Calu3 (cell line): ENCODE data around the gene EHMT1. TPM values are rescaled to one million over a fixed set of nuclear protein-coding genes. Genes with fewer than 3 reads are reported as not detected.

ENCODE experiments used
- BruUV-seq: library from RNA; stranded (reverse); fragments of 400-500 nt; replicated peaks from 2 replicates; lab custom pipeline; 2021; lab: Mats Ljungman, UMichigan
- CTCF ChIA-PET: fragments of 300-600 bp; sonication (Branson Sonifier 250); formaldehyde crosslinking; loops from one replicate; lab custom pipeline; 2022; ENCODE audit warnings: antibody characterized with exemption; lab: Charles Lee
- DNase-seq: peaks from one replicate; pipeline ENCODE4 v3.0.0; 2022
- H3K27ac Mint-ChIP-seq: one replicate; pipeline ENCODE4 v1.8.0; 2022; ENCODE audit warnings: mixed read lengths; ENCODE audit not compliant: unreplicated experiment
- H3K27me3 Mint-ChIP-seq: one replicate; pipeline ENCODE4 v1.8.0; 2022; ENCODE audit warnings: mixed read lengths; ENCODE audit not compliant: unreplicated experiment
- H3K36me3 Mint-ChIP-seq: one replicate; pipeline ENCODE4 v1.8.0; 2022; ENCODE audit warnings: mild to moderate bottlenecking, moderate library complexity, mixed read lengths; ENCODE audit not compliant: insufficient read depth, unreplicated experiment
- H3K4me1 Mint-ChIP-seq: one replicate; pipeline ENCODE4 v1.8.0; 2022; ENCODE audit warnings: mild to moderate bottlenecking, low read depth, mixed read lengths; ENCODE audit not compliant: unreplicated experiment
- H3K4me3 Mint-ChIP-seq: one replicate; pipeline ENCODE4 v1.8.0; 2022; ENCODE audit warnings: mild to moderate bottlenecking, low read depth, moderate library complexity, mixed read lengths; ENCODE audit not compliant: unreplicated experiment
- H3K9me3 Mint-ChIP-seq: one replicate; pipeline ENCODE4 v1.8.0; 2022; ENCODE audit warnings: low read depth, mixed read lengths; ENCODE audit not compliant: unreplicated experiment
- intact Hi-C: fragments of 100-400 bp; cut with micrococcal nuclease; formaldehyde crosslinking; loops from one replicate; pipeline ENCODE4 v1.10.0; 2022; ENCODE audit not compliant: unreplicated experiment
- total RNA-seq: library from RNA; stranded (reverse); gene quantifications from 2 replicates; pipeline ENCODE4 v1.2.3, GENCODE V29; 2022
- TF ChIP-seq, protein P1 (sequence below): fragments of 200-600 bp; IDR thresholded peaks from one replicate; pipeline ENCODE4 v1.8.0; 2022; ENCODE audit warnings: antibody characterized with exemption; ENCODE audit not compliant: unreplicated experiment

Gene EHMT1
- total RNA-seq, 1 experiment from 2014 or later: 56.0 TPM

GRCh38 chr9:137791947-137792346 is 173.1 kb downstream of the EHMT1 start:
- Mint-ChIP-seq H3K9me3 (no peaks in the 10 kb centered on the region), H3K27ac (no peak overlapping the region), H3K4me1 (peaks cover 18% of the 10 kb centered on the region), H3K4me3 (no peak overlapping the region), H3K36me3 (peaks cover 16% of the 10 kb centered on the region), H3K27me3 (no peaks in the 10 kb centered on the region)
- CTCF ChIA-PET: no interaction called here
- no TSS peak for BruUV-seq
- intact Hi-C loops: no loop called here
- DNase-seq: no peak
- TF ChIP-seq, protein P1, sequence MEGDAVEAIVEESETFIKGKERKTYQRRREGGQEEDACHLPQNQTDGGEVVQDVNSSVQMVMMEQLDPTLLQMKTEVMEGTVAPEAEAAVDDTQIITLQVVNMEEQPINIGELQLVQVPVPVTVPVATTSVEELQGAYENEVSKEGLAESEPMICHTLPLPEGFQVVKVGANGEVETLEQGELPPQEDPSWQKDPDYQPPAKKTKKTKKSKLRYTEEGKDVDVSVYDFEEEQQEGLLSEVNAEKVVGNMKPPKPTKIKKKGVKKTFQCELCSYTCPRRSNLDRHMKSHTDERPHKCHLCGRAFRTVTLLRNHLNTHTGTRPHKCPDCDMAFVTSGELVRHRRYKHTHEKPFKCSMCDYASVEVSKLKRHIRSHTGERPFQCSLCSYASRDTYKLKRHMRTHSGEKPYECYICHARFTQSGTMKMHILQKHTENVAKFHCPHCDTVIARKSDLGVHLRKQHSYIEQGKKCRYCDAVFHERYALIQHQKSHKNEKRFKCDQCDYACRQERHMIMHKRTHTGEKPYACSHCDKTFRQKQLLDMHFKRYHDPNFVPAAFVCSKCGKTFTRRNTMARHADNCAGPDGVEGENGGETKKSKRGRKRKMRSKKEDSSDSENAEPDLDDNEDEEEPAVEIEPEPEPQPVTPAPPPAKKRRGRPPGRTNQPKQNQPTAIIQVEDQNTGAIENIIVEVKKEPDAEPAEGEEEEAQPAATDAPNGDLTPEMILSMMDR: no peak

GRCh38 chr9:137793196-137793841 is 174.5 kb downstream of the EHMT1 start:
- no peaks in the 10 kb centered on the region for H3K9me3 Mint-ChIP-seq
- intact Hi-C loops: no loop called here
- CTCF ChIA-PET: no interaction called here

GRCh38 chr9:137795156-137795666 is 176.4 kb downstream of the EHMT1 start:
- Mint-ChIP-seq H3K9me3 (no peaks in the 10 kb centered on the region), H3K36me3 (peaks cover 18% of the 10 kb centered on the region), H3K27ac (no peak overlapping the region), H3K4me3 (no peak overlapping the region), H3K27me3 (no peaks in the 10 kb centered on the region), H3K4me1 (no peaks in the 10 kb centered on the region)
- CTCF ChIA-PET: interaction anchor here (0.6 kb wide), 1 partner anchor 13 kb away, joined by 3 read pairs; no protein-coding TSS in a partner anchor
- BruUV-seq: no TSS peak
- TF ChIP-seq, protein P1: no peak
- intact Hi-C loops: no loop called here
- no peak for DNase-seq

More at GRCh38 chr9:137793196-137793841, 174.5 kb downstream of the EHMT1 start:
- Mint-ChIP-seq H3K4me1 (peaks cover 12% of the 10 kb centered on the region), H3K27ac (no peak overlapping the region), H3K4me3 (no peak overlapping the region), H3K27me3 (no peaks in the 10 kb centered on the region), H3K36me3 (peaks cover 13% of the 10 kb centered on the region)
- no peak for DNase-seq
- BruUV-seq: no TSS peak
- TF ChIP-seq, protein P1: no peak

GRCh38 chr9:137797206-137798120 is 178.7 kb downstream of the EHMT1 start:
- no peaks in the 10 kb centered on the region for H3K9me3 Mint-ChIP-seq
- TF ChIP-seq, protein P1: no peak
- H3K4me3 Mint-ChIP-seq: no peak overlapping the region
- BruUV-seq: no TSS peak
- DNase-seq: no peak
- H3K4me1 Mint-ChIP-seq: no peaks in the 10 kb centered on the region
- CTCF ChIA-PET: no interaction called here
- H3K36me3 Mint-ChIP-seq: peaks cover 25% of the 10 kb centered on the region
- no peak overlapping the region for H3K27ac Mint-ChIP-seq
- intact Hi-C loops: no loop called here
- H3K27me3 Mint-ChIP-seq: no peaks in the 10 kb centered on the region
